ENCODE measurements around the gene SHISAL1. TPM values are rescaled to one million over a fixed set of nuclear protein-coding genes. Genes with fewer than 3 reads are reported as not detected.
A peak's percentile ranks its signal among the peaks of the same experiment; 100 is the strongest.

The SHISAL1 gene
- total RNA-seq, 1 experiment from 2014 or later = 2.9 TPM

GRCh38 chr22:44360306-44360667 lies 47.5 kb upstream of the SHISAL1 start:
- H3K27me3 ChIP-seq (ENCODE audit: insufficient read depth, low read length) = no peaks in the 10 kb centered on the region
- peaks cover 3 to 33% of the 10 kb centered on the region in 2 experiments; a peak in 2 of 4 replicates for H3K4me1 Mint-ChIP-seq
- H3K4me3 Mint-ChIP-seq = no peak overlapping the region
- H3K4me1 ChIP-seq (ENCODE audit: insufficient read depth, low read length) = no peaks in the 10 kb centered on the region
- TF ChIP-seq CTCF (conservative IDR thresholded peaks at IDR 0.05) = no peak
- no peak overlapping the region; the same call in 1 of the 2 replicates for H3K14ac ChIP-seq (ENCODE audit: insufficient read depth, low read length)
- no peaks in the 10 kb centered on the region for H3K36me3 Mint-ChIP-seq (ENCODE audit: insufficient read depth in 1 of 3, low read depth in 3 of 3)
- no peak overlapping the region for H3T11ph ChIP-seq (ENCODE audit: low read length)
- no peak overlapping the region for H2BK20ac ChIP-seq (ENCODE audit: low read depth, low read length, poor library complexity, severe bottlenecking)
- H3K79me1 ChIP-seq (ENCODE audit: insufficient read depth, low read depth, low read length, poor library complexity, severe bottlenecking) = no peaks in the 10 kb centered on the region
- no peak overlapping the region for H3K56ac ChIP-seq (ENCODE audit: insufficient read length, low read depth, low read length)
- H3K27ac ChIP-seq (ENCODE audit: insufficient read length, low read depth, low read length) = no peak overlapping the region
- no peak overlapping the region for H4K5ac ChIP-seq (ENCODE audit: insufficient read length, low read depth, low read length)
- no CpG with 5 or more reads among the region's 12 CpGs for WGBS (ENCODE audit: extremely low coverage, insufficient read length, low lambda C conversion rate)
- DNase-seq = no peak
- H3K27ac Mint-ChIP-seq = peak overlapping the region in 2 of 3 experiments; percentile 44 to 89; a peak in 2 of 7 replicates
- H4K8ac ChIP-seq (replicated peaks; ENCODE audit: insufficient read length, low read depth, low read length) = no peak overlapping the region
- H4K20me1 ChIP-seq (ENCODE audit: control insufficient read depth, insufficient read depth, insufficient read length) = no peaks in the 10 kb centered on the region
- H2AK5ac ChIP-seq (ENCODE audit: insufficient read length, low read length) = no peak overlapping the region
- no peak overlapping the region for H4K91ac ChIP-seq (ENCODE audit: insufficient read length, low read depth, low read length)
- H3K9ac ChIP-seq (ENCODE audit: extremely low read depth, insufficient read length, low read length) = no peak overlapping the region
- no peak overlapping the region for H3K4me2 ChIP-seq (ENCODE audit: insufficient read depth, insufficient read length, low read length)
- no peak overlapping the region for H2AFZ ChIP-seq (ENCODE audit: low read length)
- no peak overlapping the region for H2BK15ac ChIP-seq (ENCODE audit: low read depth, low read length)
- H2BK5ac ChIP-seq (ENCODE audit: insufficient read length, low read length) = no peak overlapping the region
- no peak overlapping the region for H3K23ac ChIP-seq (ENCODE audit: insufficient read length, low read depth, low read length)
- H3K79me2 ChIP-seq (ENCODE audit: insufficient read depth, low read length) = no peaks in the 10 kb centered on the region
- H3K9me3 ChIP-seq (ENCODE audit: control insufficient read depth, low read depth, low read length) = no peaks in the 10 kb centered on the region
- no peak overlapping the region for H2BK12ac ChIP-seq (ENCODE audit: insufficient read length, low read depth, low read length)
- H3K18ac ChIP-seq (ENCODE audit: insufficient read length, low read depth, low read length) = no peak overlapping the region
- no peak overlapping the region for H2BK120ac ChIP-seq (ENCODE audit: low read depth, low read length, poor library complexity, severe bottlenecking)
- H3K4ac ChIP-seq (ENCODE audit: low read depth, low read length) = no peak overlapping the region
- no peaks in the 10 kb centered on the region for H3K23me2 ChIP-seq (ENCODE audit: insufficient read length, low read depth, low read length, poor library complexity, severe bottlenecking)
- no peaks in the 10 kb centered on the region for H3K9me3 Mint-ChIP-seq
- H3K27me3 Mint-ChIP-seq (ENCODE audit: low read depth) = peaks cover 5% of the 10 kb centered on the region
